Pons (tissue), 1 donor: ENCODE data around the gene HGFAC.

ENCODE experiments used
- DNase-seq: peaks from one replicate; pipeline ENCODE4 v3.0.0-alpha.2; 2016; ENCODE audit warnings: low spot score

Gene HGFAC

GRCh38 chr4:3486541-3487540, 45.1 kb downstream of the HGFAC start:
- DNase-seq, result peak; percentile 12

- DNase-seq, result no peak
These were observed 46.1 kb downstream of the HGFAC start for GRCh38 chr4:3487861-3488260.

GRCh38 chr4:3488820-3489219, 47.1 kb downstream of the HGFAC start:
- no peak for DNase-seq

DNA sequence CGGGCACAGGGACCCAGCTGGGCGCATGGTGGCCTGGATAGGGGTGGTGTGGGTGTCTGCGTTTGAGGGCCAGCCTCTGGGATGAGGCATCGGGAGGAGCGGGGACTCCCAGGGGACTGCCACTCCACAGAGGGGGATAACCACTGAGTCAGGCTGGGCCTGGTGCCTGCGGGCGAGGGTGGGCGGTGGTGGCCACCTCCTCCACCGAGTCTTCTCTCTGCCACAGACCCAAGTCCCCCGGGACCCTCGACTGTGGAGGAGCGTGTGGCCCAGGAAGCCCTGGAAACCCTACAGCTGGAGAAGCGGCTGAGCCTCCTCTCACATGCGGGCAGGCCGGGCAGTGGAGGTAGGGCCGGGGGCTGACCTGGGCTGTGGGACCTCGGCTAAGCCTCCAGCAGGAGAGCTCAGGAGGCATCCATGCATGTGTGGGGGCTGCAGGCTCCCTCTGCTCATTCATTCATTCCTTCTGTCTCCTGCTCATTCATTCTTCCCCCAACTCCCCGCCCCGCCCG, 47.7 kb downstream of the HGFAC start:
- no peak for DNase-seq

DNA sequence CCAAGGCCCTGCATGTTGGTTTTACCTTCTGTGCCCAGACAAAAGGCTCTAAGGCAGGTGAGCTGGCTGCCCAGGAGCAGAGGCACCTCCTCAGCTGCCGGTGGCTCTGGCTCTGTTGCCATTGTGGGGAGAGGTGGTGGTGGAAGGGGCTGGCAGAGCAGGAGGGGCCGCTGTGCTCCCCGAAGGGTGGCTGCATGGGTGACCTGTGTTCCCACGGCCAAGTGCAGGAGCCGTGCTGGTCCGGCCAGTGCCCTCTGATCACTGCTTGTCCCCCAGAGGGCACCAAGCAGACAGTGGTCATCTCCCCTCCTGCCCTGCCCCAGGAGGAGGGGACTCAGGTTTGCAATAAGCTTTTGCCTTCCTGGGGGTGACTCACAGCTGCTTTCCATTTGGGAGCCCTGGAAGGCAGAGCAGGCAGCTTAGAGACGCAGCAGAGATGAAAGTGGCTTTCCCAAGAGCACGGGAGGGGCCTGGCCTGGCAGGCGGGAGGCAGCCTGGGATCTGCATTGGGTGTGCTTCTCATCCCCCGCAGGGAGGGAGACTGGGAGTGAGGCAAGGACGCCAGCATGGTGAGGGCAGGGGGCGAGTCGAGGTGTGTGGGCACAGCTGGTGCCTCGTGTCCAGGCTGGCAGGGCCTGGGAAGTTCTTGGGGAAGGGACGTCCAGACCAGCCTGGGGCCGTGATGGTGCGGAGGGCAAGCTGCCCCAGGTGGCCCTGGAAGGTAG, 50.1 kb downstream of the HGFAC start:
- DNase-seq, result no peak

DNA sequence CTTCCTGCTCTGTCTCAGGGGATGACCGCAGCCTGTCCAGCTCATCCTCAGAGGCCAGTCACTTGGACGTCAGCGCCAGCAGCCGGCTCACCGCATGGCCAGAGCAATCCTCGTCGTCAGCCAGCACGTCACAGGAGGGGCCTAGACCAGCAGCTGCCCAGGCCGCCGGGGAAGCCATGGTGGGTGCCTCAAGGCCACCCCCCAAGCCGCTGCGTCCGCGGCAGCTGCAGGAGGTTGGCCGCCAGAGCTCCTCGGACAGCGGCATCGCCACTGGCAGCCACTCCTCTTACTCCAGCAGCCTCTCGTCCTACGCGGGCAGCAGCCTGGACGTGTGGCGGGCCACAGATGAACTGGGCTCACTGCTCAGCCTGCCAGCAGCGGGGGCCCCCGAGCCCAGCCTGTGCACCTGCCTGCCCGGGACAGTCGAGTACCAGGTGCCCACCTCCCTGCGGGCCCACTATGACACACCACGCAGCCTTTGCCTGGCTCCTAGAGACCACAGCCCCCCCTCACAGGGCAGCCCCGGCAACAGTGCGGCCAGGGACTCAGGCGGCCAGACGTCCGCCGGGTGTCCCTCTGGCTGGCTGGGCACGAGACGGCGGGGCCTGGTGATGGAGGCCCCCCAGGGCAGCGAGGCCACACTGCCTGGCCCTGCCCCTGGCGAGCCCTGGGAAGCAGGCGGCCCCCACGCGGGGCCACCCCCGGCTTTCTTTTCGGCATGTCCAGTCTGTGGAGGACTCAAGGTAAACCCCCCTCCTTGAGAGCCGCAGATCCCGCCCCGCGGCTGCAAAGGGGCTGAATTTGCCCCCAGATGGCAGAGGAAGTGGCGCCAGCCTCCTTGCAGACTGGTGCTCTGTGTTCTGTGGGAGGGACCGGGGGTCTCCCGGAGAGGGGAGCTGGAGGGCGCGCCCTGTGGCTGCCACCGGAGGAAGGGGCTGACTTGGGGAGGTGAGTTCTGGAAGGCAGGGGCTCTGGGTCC, 51.3 kb downstream of the HGFAC start:
- no peak for DNase-seq

DNA sequence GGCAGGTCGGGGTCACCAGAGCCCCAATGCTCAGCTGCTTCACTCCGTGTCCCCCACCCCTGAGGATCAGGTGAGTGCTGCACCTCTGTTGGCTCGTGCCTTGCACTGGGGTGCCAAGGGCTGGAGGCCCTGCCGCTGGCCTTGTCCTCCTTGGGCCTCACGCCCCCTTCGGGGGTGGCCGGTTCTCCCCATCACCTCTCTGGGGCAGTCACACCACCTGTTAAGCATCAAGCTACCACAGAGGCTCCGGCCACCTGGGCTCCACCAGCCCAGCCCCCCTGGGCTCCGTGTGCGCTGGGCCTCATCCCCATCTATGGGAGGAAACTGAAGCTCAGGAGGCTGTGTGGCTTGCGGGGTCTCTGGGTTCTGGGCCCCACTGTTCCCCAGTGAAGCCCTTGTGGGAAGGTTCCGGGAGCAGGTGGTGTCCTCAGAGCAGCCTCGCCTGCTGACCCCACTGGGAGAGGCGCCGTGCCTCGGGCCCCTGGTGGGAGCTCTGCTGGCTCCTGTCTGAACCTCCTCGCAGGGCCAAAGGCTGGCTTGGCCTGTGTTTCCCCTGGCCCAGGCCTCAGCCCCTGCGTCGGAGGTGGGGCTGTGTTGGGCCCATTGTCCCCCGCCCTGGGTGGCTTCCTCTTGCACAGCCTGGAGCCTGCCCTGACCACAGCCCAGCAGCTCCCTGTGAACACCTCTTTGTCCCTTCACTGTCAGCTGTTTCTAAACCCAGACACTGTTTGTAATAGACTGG, 52.1 kb downstream of the HGFAC start:
- DNase-seq, result no peak

- DNase-seq, result no peak
These were observed 52.7 kb downstream of the HGFAC start for GRCh38 chr4:3494462-3494871.

DNA sequence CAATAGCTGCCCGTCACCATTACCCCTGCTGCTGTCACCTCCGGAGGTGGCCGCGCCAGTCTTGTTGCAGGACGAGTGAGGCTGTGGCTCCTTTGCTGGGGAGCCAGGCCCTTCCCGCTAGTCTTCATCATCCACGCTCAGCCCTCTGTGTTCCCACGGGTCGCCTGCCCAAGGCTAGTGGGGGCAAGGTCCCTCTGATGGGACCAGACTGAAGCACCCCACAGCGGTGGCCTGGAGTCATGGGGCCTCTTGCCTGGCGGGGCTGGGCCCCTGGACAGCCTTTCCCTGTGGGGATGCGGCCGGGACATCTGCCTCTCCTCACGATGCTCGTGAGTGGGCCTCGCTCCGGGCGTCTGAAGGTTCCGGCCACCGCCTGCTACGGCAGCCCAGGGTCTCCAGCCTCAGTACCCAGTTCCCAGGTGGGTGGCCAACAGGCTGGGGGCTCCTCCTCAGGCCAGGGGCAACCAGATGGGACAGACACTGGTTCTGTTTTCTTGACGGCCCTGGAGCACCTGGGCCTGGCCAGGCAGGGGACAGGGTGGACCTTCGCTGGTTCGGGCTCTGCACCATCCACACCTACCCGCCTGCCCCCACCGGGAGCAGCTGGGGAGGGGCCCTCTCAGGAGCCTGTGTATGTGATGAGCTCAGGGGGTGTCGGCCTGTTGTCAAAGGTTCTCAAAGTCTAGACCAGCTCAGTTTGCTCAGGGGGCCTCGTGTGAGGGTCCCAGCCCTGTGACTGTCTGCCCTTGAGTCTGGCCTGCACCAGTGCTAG, 53.6 kb downstream of the HGFAC start:
- DNase-seq, result no peak

GRCh38 chr4:3496021-3496420, 54.3 kb downstream of the HGFAC start:
- DNase-seq, result no peak

DNA sequence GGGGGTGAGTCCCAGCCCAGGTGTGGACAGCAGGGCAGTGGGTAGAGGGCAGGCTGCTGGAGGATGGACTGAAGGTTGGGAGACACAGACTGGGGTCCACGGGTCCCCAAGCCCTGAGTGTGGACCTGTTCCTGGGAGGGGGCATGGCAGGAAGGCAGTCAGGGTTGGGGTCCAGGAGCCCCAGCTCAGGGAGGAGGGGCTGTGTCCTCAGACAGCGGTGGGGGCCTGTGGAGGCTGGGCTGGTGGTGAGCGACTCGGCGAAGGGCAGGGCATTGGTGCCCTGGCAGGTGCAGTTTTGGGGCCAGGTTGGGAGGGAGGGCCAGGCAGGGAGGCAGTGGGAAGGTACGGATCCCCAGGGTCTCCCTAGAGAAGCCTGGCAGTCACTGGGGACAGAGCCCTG, 55.3 kb downstream of the HGFAC start:
- no peak for DNase-seq

DNA sequence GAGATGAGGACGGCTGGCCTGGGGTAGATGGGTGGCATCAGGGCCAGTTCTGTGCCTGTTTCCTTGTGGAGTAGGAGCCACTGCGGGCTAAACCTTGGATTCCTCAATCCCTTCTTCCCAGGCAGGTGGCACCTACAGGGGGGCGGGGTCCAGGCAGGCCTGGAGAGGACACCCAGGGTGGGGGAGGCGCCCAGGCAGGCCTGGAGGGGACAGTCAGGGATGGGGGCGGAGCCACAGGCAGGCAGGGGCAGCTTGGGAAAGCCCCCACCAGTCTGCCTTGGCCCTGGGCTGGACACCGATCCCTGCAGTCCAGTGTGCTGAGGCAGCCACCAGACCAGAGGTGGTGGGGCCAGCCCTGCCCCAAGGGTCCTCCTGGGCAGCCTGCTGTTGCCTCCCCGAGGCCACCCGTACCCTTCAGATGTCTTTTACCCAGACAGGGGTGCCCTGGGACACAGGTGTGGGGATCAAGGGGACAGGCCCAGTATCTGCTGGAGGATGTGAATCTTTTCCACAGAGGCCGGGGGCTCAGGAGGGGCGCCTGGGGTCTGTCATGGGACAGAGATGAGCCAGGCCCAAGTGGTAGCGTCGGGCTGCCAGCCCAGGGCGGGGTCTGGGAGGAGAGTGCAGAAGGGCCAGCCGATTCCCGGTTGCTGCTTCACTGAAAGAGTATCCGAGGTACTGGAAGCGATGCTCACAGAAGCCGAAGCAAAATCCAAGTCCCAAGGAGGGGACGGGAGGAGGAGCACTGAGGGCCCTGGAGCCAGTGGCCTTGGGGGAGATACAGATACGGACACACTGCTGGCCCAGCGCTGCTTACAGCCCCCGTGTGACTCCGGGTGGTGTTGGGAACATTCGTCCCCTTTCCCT, 56.0 kb downstream of the HGFAC start:
- no peak for DNase-seq

DNA sequence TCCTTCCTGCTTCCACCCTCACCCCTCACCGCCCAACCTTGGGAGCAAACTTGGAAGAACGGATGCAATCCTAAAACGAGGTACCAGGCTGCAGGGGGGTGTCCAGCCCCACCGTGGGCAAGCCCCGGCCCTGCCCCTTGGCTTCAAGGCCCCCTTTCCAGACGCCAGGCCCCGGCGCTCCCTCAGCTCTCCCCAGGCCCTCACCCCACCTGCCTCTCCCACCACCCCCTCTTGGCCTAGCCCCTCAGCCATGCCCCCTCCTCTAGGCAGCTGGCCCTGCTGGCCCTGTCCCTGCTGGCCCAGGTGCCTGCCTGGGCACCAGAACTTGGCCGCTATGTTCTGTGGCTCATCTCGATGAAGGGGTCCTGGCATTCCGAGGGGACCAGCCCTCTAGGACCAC, 56.6 kb downstream of the HGFAC start:
- no peak for DNase-seq
